ENCODE results near the gene COX18. TPM values are rescaled to one million over a fixed set of nuclear protein-coding genes. Genes with fewer than 3 reads are reported as not detected.

COX18 gene
- polyA plus RNA-seq, 1 experiment, result 16.7 TPM

GRCh38 chr4:73099143-73099542 lies 29.6 kb upstream of the COX18 start:
- POLR2A ChIA-PET, result no interaction called here
- Histone ChIP-seq H3K9me3 (ENCODE audit: control insufficient read depth, insufficient read depth, low read length) (no peaks in the 10 kb centered on the region), H3K4me3 (ENCODE audit: low read depth, low read length) (no peak overlapping the region), H3K27me3 (ENCODE audit: control insufficient read depth, insufficient read depth, low read length) (no peaks in the 10 kb centered on the region), H3K27ac (ENCODE audit: low read depth, low read length) (no peak overlapping the region)
- TF ChIP-seq CTCF (IDR thresholded peaks at IDR 0.05; ENCODE audit: low read depth, low read length), result no peak
- no peak for DNase-seq (ENCODE audit: low read depth, low spot score)
- CTCF ChIA-PET, result interaction anchor here (1.6 kb wide), 1 partner anchor 158 kb away, joined by 3 read pairs; no protein-coding TSS in a partner anchor

- POLR2A ChIA-PET, result no interaction called here
- no peak for TF ChIP-seq CTCF (IDR thresholded peaks at IDR 0.05; ENCODE audit: low read depth, low read length)
- H3K9me3 ChIP-seq (ENCODE audit: control insufficient read depth, insufficient read depth, low read length), result no peaks in the 10 kb centered on the region
- no peak overlapping the region for H3K27ac ChIP-seq (ENCODE audit: low read depth, low read length)
- CTCF ChIA-PET, result interaction anchor here (1.6 kb wide), 1 partner anchor 158 kb away, joined by 3 read pairs; no protein-coding TSS in a partner anchor
- no peak for DNase-seq (ENCODE audit: low read depth, low spot score)
- no peaks in the 10 kb centered on the region for H3K27me3 ChIP-seq (ENCODE audit: control insufficient read depth, insufficient read depth, low read length)
- no peak overlapping the region for H3K4me3 ChIP-seq (ENCODE audit: low read depth, low read length)
These were observed 29.2 kb upstream of the COX18 start for GRCh38 chr4:73098713-73099112.

GRCh38 chr4:73098016-73098415 lies 28.5 kb upstream of the COX18 start:
- no peak for TF ChIP-seq CTCF (IDR thresholded peaks at IDR 0.05; ENCODE audit: low read depth, low read length)
- H3K4me3 ChIP-seq (ENCODE audit: low read depth, low read length), result no peak overlapping the region
- no peaks in the 10 kb centered on the region for H3K27me3 ChIP-seq (ENCODE audit: control insufficient read depth, insufficient read depth, low read length)
- ChIA-PET POLR2A (no interaction called here), CTCF (interaction anchor here (1.6 kb wide), 1 partner anchor 159 kb away, joined by 3 read pairs; no protein-coding TSS in a partner anchor)
- H3K9me3 ChIP-seq (ENCODE audit: control insufficient read depth, insufficient read depth, low read length), result no peaks in the 10 kb centered on the region
- no peak overlapping the region for H3K27ac ChIP-seq (ENCODE audit: low read depth, low read length)
- DNase-seq (ENCODE audit: low read depth, low spot score), result no peak

DNA sequence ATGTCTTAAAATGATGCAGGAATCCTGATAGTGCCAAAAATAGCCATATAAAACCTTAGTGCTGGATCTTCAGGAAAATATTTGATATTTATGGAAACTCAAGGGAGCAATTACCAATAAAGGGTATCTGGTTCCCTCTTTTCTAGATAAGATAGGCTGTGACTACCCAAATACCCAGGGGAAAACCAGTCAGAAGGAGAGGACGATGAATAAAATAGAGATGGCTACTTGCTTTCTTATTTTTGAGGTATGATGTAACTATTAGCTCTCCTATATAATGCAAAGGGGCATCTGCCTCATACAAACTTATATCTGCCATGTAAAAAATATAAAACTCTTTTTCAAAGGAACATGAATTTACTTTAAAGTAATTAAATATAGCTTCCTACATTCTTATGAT lies 23.4 kb upstream of the COX18 start:
- H3K27ac ChIP-seq (ENCODE audit: low read depth, low read length), result no peak overlapping the region
- CTCF ChIA-PET, result no interaction called here
- POLR2A ChIA-PET, result no interaction called here
- no peaks in the 10 kb centered on the region for H3K9me3 ChIP-seq (ENCODE audit: control insufficient read depth, insufficient read depth, low read length)
- no peak overlapping the region for H3K4me3 ChIP-seq (ENCODE audit: low read depth, low read length)
- no peaks in the 10 kb centered on the region for H3K27me3 ChIP-seq (ENCODE audit: control insufficient read depth, insufficient read depth, low read length)
- no peak for DNase-seq (ENCODE audit: low read depth, low spot score)
- TF ChIP-seq CTCF (IDR thresholded peaks at IDR 0.05; ENCODE audit: low read depth, low read length), result no peak

GRCh38 chr4:73090738-73091137 lies 21.2 kb upstream of the COX18 start:
- no peak for TF ChIP-seq CTCF (IDR thresholded peaks at IDR 0.05; ENCODE audit: low read depth, low read length)
- no peak overlapping the region for H3K4me3 ChIP-seq (ENCODE audit: low read depth, low read length)
- no peaks in the 10 kb centered on the region for H3K9me3 ChIP-seq (ENCODE audit: control insufficient read depth, insufficient read depth, low read length)
- H3K27ac ChIP-seq (ENCODE audit: low read depth, low read length), result no peak overlapping the region
- no peaks in the 10 kb centered on the region for H3K27me3 ChIP-seq (ENCODE audit: control insufficient read depth, insufficient read depth, low read length)
- ChIA-PET POLR2A (no interaction called here), CTCF (no interaction called here)
- DNase-seq (ENCODE audit: low read depth, low spot score), result no peak

Data from AG04450 (cell line).